ENCODE results near the gene HIVEP3. TPM values are rescaled to one million over a fixed set of nuclear protein-coding genes. Genes with fewer than 3 reads are reported as not detected.

HIVEP3 gene
- total and polyA plus RNA-seq, 4 donors: 7.0 to 14.7 (median 8.8) TPM

DNA sequence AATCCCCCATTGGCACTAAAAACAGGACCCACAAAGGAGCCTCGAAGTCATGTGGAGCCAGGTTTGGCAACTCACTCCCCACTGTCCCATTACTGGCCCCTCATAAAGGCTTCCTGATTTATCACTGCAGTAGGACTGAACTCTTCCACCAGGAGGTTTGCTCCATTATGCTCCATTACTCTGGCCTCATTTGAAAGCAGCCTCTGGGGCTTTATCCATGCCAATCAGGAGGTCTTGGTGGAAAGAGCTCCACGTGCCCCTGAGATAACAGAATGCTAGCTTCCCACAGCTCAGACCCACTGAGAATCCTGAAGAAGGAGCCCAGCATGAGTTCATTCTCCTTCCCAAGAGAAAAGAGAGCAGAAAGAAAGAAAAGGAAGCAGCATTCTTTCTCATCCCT is 76.4 kb downstream of the HIVEP3 start:
- 73 to 85% methylated on average over 2 of the region's 2 CpGs for WGBS, 2 donors
- no peak for ATAC-seq (ENCODE audit: insufficient read depth, low FRiP score)
- H3K4me1 ChIP-seq (ENCODE audit: control insufficient read depth in 5 of 5, insufficient read depth in 5 of 5, low read length in 5 of 5): peaks cover 0 to 10% (median 0%) of the 10 kb centered on the region in 5 donors
- H3K27ac ChIP-seq (ENCODE audit: low read depth in 1 of 2, low read length in 1 of 2): no peak overlapping the region
- DNase-seq: no peak
- no peak overlapping the region for H3K4me3 ChIP-seq
- H3K9ac ChIP-seq (ENCODE audit: insufficient read depth in 1 of 2, low read length in 2 of 2): no peak overlapping the region
- H3K27me3 ChIP-seq (ENCODE audit: control insufficient read depth in 3 of 3, insufficient read depth in 3 of 3, low read length in 2 of 3): no peaks in the 10 kb centered on the region
- H3K9me3 ChIP-seq (ENCODE audit: control insufficient read depth in 4 of 4, insufficient read depth in 3 of 4, low read length in 3 of 4): no peaks in the 10 kb centered on the region
- TF ChIP-seq, protein P1, sequence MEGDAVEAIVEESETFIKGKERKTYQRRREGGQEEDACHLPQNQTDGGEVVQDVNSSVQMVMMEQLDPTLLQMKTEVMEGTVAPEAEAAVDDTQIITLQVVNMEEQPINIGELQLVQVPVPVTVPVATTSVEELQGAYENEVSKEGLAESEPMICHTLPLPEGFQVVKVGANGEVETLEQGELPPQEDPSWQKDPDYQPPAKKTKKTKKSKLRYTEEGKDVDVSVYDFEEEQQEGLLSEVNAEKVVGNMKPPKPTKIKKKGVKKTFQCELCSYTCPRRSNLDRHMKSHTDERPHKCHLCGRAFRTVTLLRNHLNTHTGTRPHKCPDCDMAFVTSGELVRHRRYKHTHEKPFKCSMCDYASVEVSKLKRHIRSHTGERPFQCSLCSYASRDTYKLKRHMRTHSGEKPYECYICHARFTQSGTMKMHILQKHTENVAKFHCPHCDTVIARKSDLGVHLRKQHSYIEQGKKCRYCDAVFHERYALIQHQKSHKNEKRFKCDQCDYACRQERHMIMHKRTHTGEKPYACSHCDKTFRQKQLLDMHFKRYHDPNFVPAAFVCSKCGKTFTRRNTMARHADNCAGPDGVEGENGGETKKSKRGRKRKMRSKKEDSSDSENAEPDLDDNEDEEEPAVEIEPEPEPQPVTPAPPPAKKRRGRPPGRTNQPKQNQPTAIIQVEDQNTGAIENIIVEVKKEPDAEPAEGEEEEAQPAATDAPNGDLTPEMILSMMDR (IDR thresholded peaks at IDR 0.05; ENCODE audit: control extremely low read depth, extremely low read depth): no peak
- no peaks in the 10 kb centered on the region for H3K36me3 ChIP-seq (ENCODE audit: control insufficient read depth in 4 of 4, insufficient read depth in 4 of 4, low read length in 4 of 4)

DNA sequence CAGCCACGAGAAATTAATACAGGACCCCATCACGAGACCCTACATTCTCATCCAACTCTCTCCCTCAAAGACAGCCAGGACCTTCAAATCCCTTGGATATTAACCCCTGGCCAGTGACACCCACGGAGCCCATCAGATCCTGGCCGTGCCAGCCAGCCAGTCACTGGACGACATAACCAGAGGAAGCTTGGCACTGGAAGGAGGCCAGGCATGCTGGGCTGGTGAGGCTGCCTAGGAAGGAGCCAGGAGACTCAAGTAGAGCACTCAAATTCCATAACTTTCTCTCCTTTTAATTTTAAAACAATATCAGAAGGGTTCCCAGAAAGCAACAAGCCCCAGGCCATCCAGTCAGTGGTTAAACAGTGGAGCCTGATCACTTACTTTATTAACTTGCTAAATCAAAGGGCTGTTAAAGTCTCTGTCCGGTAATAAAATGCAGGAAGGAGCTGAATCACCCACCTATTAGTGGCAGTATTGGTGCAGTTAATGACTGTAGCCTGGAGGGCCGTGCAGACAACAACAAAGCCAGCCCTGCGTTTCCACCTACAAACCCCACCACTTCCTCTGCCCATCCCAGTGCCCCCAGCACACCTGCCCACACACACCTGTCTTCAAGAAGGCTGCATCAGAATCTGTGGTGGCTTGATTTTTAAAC is 78.0 kb downstream of the HIVEP3 start:
- Histone ChIP-seq H3K36me3 (ENCODE audit: control insufficient read depth in 4 of 4, insufficient read depth in 4 of 4, low read length in 4 of 4) (no peaks in the 10 kb centered on the region), H3K9me3 (ENCODE audit: control insufficient read depth in 4 of 4, insufficient read depth in 3 of 4, low read length in 3 of 4) (no peaks in the 10 kb centered on the region), H3K9ac (ENCODE audit: insufficient read depth in 1 of 2, low read length in 2 of 2) (no peak overlapping the region), H3K27me3 (ENCODE audit: control insufficient read depth in 3 of 3, insufficient read depth in 3 of 3, low read length in 2 of 3) (no peaks in the 10 kb centered on the region), H3K27ac (ENCODE audit: low read depth in 1 of 2, low read length in 1 of 2) (no peak overlapping the region), H3K4me3 (no peak overlapping the region), H3K4me1 (ENCODE audit: control insufficient read depth in 5 of 5, insufficient read depth in 5 of 5, low read length in 5 of 5) (peaks cover 0 to 10% (median 0%) of the 10 kb centered on the region in 5 donors)
- TF ChIP-seq, protein P1 (IDR thresholded peaks at IDR 0.05; ENCODE audit: control extremely low read depth, extremely low read depth): no peak
- DNase-seq: no peak
- WGBS, 2 donors: 64 to 65% methylated on average over 8 of the region's 8 CpGs
- no peak for ATAC-seq (ENCODE audit: insufficient read depth, low FRiP score)

DNA sequence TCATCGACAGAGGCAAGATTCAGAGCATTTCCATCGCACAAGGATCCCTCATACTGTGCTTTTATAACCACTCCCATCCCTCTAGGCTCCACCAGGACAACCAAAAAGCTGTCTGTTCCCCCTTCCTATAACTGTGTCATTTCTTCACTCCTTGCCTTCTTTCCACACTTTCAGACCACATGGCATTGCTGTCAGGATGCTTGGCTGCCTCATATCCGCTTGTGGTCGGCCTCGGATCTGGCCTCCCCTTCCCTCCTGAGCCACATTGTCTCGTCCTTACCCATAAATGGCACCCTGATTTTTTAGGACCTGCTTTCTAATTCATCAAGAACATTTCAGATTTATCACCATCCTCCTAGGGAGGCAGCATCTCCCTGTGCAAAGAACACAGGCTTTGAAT is 80.5 kb downstream of the HIVEP3 start:
- Histone ChIP-seq H3K9ac (ENCODE audit: insufficient read depth in 1 of 2, low read length in 2 of 2) (no peak overlapping the region), H3K4me3 (no peak overlapping the region), H3K9me3 (ENCODE audit: control insufficient read depth in 4 of 4, insufficient read depth in 3 of 4, low read length in 3 of 4) (no peaks in the 10 kb centered on the region), H3K4me1 (ENCODE audit: control insufficient read depth in 5 of 5, insufficient read depth in 5 of 5, low read length in 5 of 5) (peaks cover 0 to 7% (median 0%) of the 10 kb centered on the region in 5 donors), H3K27ac (ENCODE audit: low read depth in 1 of 2, low read length in 1 of 2) (no peak overlapping the region), H3K36me3 (ENCODE audit: control insufficient read depth in 4 of 4, insufficient read depth in 4 of 4, low read length in 4 of 4) (no peaks in the 10 kb centered on the region), H3K27me3 (ENCODE audit: control insufficient read depth in 3 of 3, insufficient read depth in 3 of 3, low read length in 2 of 3) (no peaks in the 10 kb centered on the region)
- WGBS, 2 donors: 93 to 94% methylated on average over 6 of the region's 6 CpGs
- TF ChIP-seq, protein P1 (IDR thresholded peaks at IDR 0.05; ENCODE audit: control extremely low read depth, extremely low read depth): no peak
- DNase-seq (no peak), ATAC-seq (ENCODE audit: insufficient read depth, low FRiP score) (no peak)

DNA sequence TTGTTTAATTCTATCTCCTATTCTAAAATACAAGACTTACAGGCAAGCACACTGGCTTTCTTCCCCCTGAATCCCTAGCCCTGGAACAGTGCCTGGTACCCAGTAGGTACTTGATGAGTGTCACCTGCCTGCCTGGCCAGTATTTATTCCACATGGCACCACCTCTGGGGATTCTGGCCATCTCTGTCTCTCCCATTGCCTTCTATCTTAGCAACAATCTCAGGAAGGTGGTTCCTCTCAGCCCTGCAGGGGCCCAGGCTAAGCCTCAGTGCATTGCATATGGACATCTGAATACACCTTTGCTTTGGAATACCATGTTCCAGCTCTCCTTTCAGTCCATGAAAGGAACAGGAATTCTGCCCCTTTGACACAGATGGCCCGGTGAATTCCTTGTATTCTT is 81.0 kb downstream of the HIVEP3 start:
- DNase-seq (no peak), ATAC-seq (ENCODE audit: insufficient read depth, low FRiP score) (no peak)
- TF ChIP-seq, protein P1 (IDR thresholded peaks at IDR 0.05; ENCODE audit: control extremely low read depth, extremely low read depth): no peak
- WGBS, 2 donors: 88 to 94% methylated on average over 1 of the region's 1 CpG
- no peaks in the 10 kb centered on the region for H3K36me3 ChIP-seq (ENCODE audit: control insufficient read depth in 4 of 4, insufficient read depth in 4 of 4, low read length in 4 of 4)
- H3K27ac ChIP-seq (ENCODE audit: low read depth in 1 of 2, low read length in 1 of 2): no peak overlapping the region
- H3K4me3 ChIP-seq: no peak overlapping the region
- H3K9ac ChIP-seq (ENCODE audit: insufficient read depth in 1 of 2, low read length in 2 of 2): no peak overlapping the region
- no peaks in the 10 kb centered on the region for H3K27me3 ChIP-seq (ENCODE audit: control insufficient read depth in 3 of 3, insufficient read depth in 3 of 3, low read length in 2 of 3)
- peaks cover 0 to under 1% (median 0%) of the 10 kb centered on the region in 5 donors for H3K4me1 ChIP-seq (ENCODE audit: control insufficient read depth in 5 of 5, insufficient read depth in 5 of 5, low read length in 5 of 5)
- H3K9me3 ChIP-seq (ENCODE audit: control insufficient read depth in 4 of 4, insufficient read depth in 3 of 4, low read length in 3 of 4): no peaks in the 10 kb centered on the region
